Activated CD4-positive, CD25-positive, alpha-beta regulatory T cell treated with anti-CD3 and anti-CD28 coated beads, Interleukin-2, amount 50 U/mL, for 16 hours (primary cell): ENCODE data around the gene NHERF1.

ENCODE experiments used
- DNase-seq: peaks from one replicate; pipeline ENCODE4 v3.0.0-alpha.2; 2020; ENCODE audit warnings: low read depth, low spot score

NHERF1 gene

GRCh38 chr17:74768069-74768762, 19.8 kb downstream of the NHERF1 start:
- DNase-seq = no peak

GRCh38 chr17:74768763-74769114, 20.3 kb downstream of the NHERF1 start:
- no peak for DNase-seq

GRCh38 chr17:74769266-74769855, 20.9 kb downstream of the NHERF1 start:
- DNase-seq = no peak

- DNase-seq = no peak
These were observed 21.5 kb downstream of the NHERF1 start for GRCh38 chr17:74769856-74770497.

- DNase-seq = peak; percentile 60
These were observed 22.3 kb downstream of the NHERF1 start for GRCh38 chr17:74770498-74771318.

GRCh38 chr17:74771319-74771914, 23.0 kb downstream of the NHERF1 start:
- DNase-seq = no peak

GRCh38 chr17:74772053-74772452, 23.6 kb downstream of the NHERF1 start:
- DNase-seq = no peak

GRCh38 chr17:74773414-74773813, 25.0 kb downstream of the NHERF1 start:
- no peak for DNase-seq

- no peak for DNase-seq
These were observed 25.5 kb downstream of the NHERF1 start for GRCh38 chr17:74773871-74774286.

- DNase-seq = no peak
These were observed 27.1 kb downstream of the NHERF1 start for GRCh38 chr17:74775409-74776043.

GRCh38 chr17:74776044-74776962, 27.9 kb downstream of the NHERF1 start, which contains the start of gene NAT9:
Gene NAT9, minus strand, starts transcription at chr17:74776345. Its CDS starts 647 bp downstream, at chr17:74775698.
- DNase-seq = peak; percentile 99

GRCh38 chr17:74776990-74777389, 28.6 kb downstream of the NHERF1 start:
- DNase-seq = no peak

- no peak for DNase-seq
These were observed 29.6 kb downstream of the NHERF1 start for GRCh38 chr17:74777901-74778515.

GRCh38 chr17:74778960-74779359, 30.5 kb downstream of the NHERF1 start:
- DNase-seq = no peak

- no peak for DNase-seq
These were observed 31.1 kb downstream of the NHERF1 start for GRCh38 chr17:74779501-74779900.

- no peak for DNase-seq
These were observed 31.5 kb downstream of the NHERF1 start for GRCh38 chr17:74779948-74780400.

- no peak for DNase-seq
These were observed 32.2 kb downstream of the NHERF1 start for GRCh38 chr17:74780443-74781238.

- DNase-seq = no peak
These were observed 34.1 kb downstream of the NHERF1 start for GRCh38 chr17:74782571-74782970.
